CD4-positive, alpha-beta memory T cell (primary cell): Measurements from ENCODE around the gene RPS6KL1. TPM values are rescaled to one million over a fixed set of nuclear protein-coding genes. Genes with fewer than 3 reads are reported as not detected.
A peak's percentile ranks its signal among the peaks of the same experiment; 100 is the strongest.

Experiments
- CTCF ChIA-PET: fragments of 350-600 bp; sonication (Branson Sonifier 250); formaldehyde crosslinking; loops from one replicate; lab custom pipeline; 2021; ENCODE audit warnings: inconsistent platforms; ENCODE audit not compliant: partially characterized antibody; lab: Charles Lee
- POLR2A ChIA-PET: fragments of 350-600 bp; sonication (Branson Sonifier 250); formaldehyde crosslinking; loops from one replicate; lab custom pipeline; 2021; ENCODE audit not compliant: partially characterized antibody; lab: Charles Lee
- DNase-seq, 5 donors: peaks; one replicate each; pipeline versions ENCODE4 v3.0.0 to v3.0.0-alpha.2; 2020 to 2022; ENCODE audit warnings: mixed read lengths in 1 of 5
- H3K27ac ChIP-seq: one replicate; pipeline ENCODE4 v1.7.0; 2013; ENCODE audit warnings: low read depth, low read length
- H3K27me3 ChIP-seq: 2 replicates; pipeline ENCODE4 v1.7.0; 2013; ENCODE audit warnings: mild to moderate bottlenecking, low read length, moderate library complexity; ENCODE audit not compliant: insufficient read depth
- H3K36me3 ChIP-seq: 2 replicates; pipeline ENCODE4 v1.7.0; 2013; ENCODE audit warnings: mild to moderate bottlenecking, low read length, moderate library complexity; ENCODE audit not compliant: insufficient read depth
- H3K4me1 ChIP-seq: 2 replicates; pipeline ENCODE4 v1.7.0; 2013; ENCODE audit warnings: mild to moderate bottlenecking, low read length, moderate library complexity; ENCODE audit not compliant: insufficient read depth
- H3K4me3 ChIP-seq, 2 donors: one replicate each; pipeline ENCODE4 v1.7.0; 2013; ENCODE audit warnings: low read length in 2 of 2, mild to moderate bottlenecking in 1 of 2
- H3K9me3 ChIP-seq, 2 donors: one replicate each; pipeline ENCODE4 v1.7.0; 2013; ENCODE audit warnings: low read length in 2 of 2, control low read depth in 1 of 2; ENCODE audit not compliant: control insufficient read depth in 1 of 2
- H3K27ac Mint-ChIP-seq, 7 donors: one replicate each; pipeline ENCODE4 v1.8.0; 2020 to 2021; ENCODE audit warnings: mixed read lengths in 7 of 7, mild to moderate bottlenecking in 6 of 7, inconsistent platforms in 3 of 7, moderate library complexity in 3 of 7
- H3K27me3 Mint-ChIP-seq, 2 donors: one replicate each; pipeline ENCODE4 v1.8.0; 2020 to 2021; ENCODE audit warnings: mixed read lengths in 2 of 2
- H3K36me3 Mint-ChIP-seq, 2 donors: one replicate each; pipeline ENCODE4 v1.8.0; 2020 to 2021; ENCODE audit warnings: mixed read lengths in 2 of 2, inconsistent platforms in 1 of 2, mild to moderate bottlenecking in 1 of 2
- H3K4me1 Mint-ChIP-seq, 4 donors: one replicate each; pipeline ENCODE4 v1.8.0; 2020 to 2021; ENCODE audit warnings: mixed read lengths in 4 of 4, mild to moderate bottlenecking in 1 of 4
- H3K4me3 Mint-ChIP-seq, 8 donors: one replicate each; pipeline ENCODE4 v1.8.0; 2020 to 2021; ENCODE audit warnings: mixed read lengths in 8 of 8, mild to moderate bottlenecking in 7 of 8, moderate library complexity in 6 of 8, inconsistent platforms in 3 of 8
- H3K9me3 Mint-ChIP-seq, 8 donors: one replicate each; pipeline ENCODE4 v1.8.0; 2020 to 2021; ENCODE audit warnings: mixed read lengths in 8 of 8, mild to moderate bottlenecking in 5 of 8, inconsistent platforms in 3 of 8, moderate library complexity in 1 of 8
- intact Hi-C: fragments of 100-400 bp; cut with micrococcal nuclease; formaldehyde crosslinking; loops from one replicate; pipeline ENCODE4 v1.15.1; 2023
- polyA plus RNA-seq, 2 donors: library from polyadenylated mRNA; unstranded; fragments of 300-500 nt; fragmentation: Illumina TruSeq; gene quantifications; one replicate each; pipeline ENCODE4 v1.2.3, GENCODE V29; 2021
- total RNA-seq, 2 experiments: library from RNA; stranded (reverse); gene quantifications; one replicate each; pipeline ENCODE4 v1.2.3, GENCODE V29; 2021

RPS6KL1 gene
- total and polyA plus RNA-seq, 4 experiments from 2014 or later = 0.45 to 2.9 (median 1.7) TPM

DNA sequence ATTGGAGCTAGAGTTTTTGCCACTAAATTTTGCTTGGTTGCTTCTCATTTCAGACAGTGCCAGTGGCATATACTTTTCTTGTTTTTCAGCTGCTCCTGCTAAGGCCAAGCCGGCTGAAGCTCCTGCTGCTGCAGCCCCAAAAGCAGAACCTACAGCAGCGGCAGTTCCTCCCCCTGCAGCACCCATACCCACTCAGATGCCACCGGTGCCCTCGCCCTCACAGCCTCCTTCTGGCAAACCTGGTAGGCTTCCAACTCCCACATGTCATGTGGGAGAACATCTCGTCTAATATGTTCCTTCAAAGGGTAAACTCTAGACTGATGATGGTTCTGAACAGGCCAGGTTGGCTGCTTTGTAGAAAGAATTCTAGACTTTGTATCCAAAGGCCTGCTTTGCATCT, 30.3 kb downstream of the RPS6KL1 start:
- intact Hi-C loops = no loop called here
- Mint-ChIP-seq H3K27ac (peak overlapping the region in 5 of 7 donors; percentile 18 to 77 (median 29)), H3K4me3 (no peak overlapping the region), H3K27me3 (no peaks in the 10 kb centered on the region), H3K9me3 (no peaks in the 10 kb centered on the region), H3K36me3 (peaks cover 51 to 94% of the 10 kb centered on the region in 2 donors), H3K4me1 (peaks cover 12 to 19% (median 16%) of the 10 kb centered on the region in 4 donors)
- H3K36me3 ChIP-seq = peaks cover 79% of the 10 kb centered on the region
- H3K4me1 ChIP-seq = peaks cover 12% of the 10 kb centered on the region
- no peak overlapping the region for H3K4me3 ChIP-seq
- DNase-seq = no peak
- H3K27ac ChIP-seq = no peak overlapping the region
- POLR2A ChIA-PET = interaction anchor here (2.6 kb wide), 1 partner anchor 10 kb away, joined by 20 read pairs; the partner anchor contains the start of gene DLST
- no peaks in the 10 kb centered on the region for H3K27me3 ChIP-seq
- CTCF ChIA-PET = interaction anchor here (0.8 to 8.6 kb wide), 7 partner anchors 9 to 321 kb away, joined by 3 to 90 read pairs (median 5); no protein-coding TSS in a partner anchor
- no peaks in the 10 kb centered on the region for H3K9me3 ChIP-seq

- H3K27ac ChIP-seq = no peak overlapping the region
- H3K4me3 Mint-ChIP-seq = no peak overlapping the region
- no peaks in the 10 kb centered on the region for H3K27me3 ChIP-seq
- ChIA-PET POLR2A (interaction anchor here (2.6 kb wide), 1 partner anchor 9 kb away, joined by 20 read pairs; the partner anchor contains the start of gene DLST), CTCF (interaction anchor here (1.2 to 8.6 kb wide), 4 partner anchors 8 to 31 kb away, joined by 5 to 90 read pairs (median 36); no protein-coding TSS in a partner anchor)
- H3K9me3 ChIP-seq = no peaks in the 10 kb centered on the region
- peaks cover 44 to 85% of the 10 kb centered on the region in 2 donors for H3K36me3 Mint-ChIP-seq
- H3K4me3 ChIP-seq = no peak overlapping the region
- peak overlapping the region in 2 of 7 donors; percentile 29 to 31 for H3K27ac Mint-ChIP-seq
- DNase-seq = no peak
- intact Hi-C loops = no loop called here
- H3K27me3 Mint-ChIP-seq = no peaks in the 10 kb centered on the region
- peaks cover 71% of the 10 kb centered on the region for H3K36me3 ChIP-seq
- peaks cover 16% of the 10 kb centered on the region for H3K4me1 ChIP-seq
- H3K9me3 Mint-ChIP-seq = no peaks in the 10 kb centered on the region
- peaks cover 12 to 22% (median 18%) of the 10 kb centered on the region in 4 donors for H3K4me1 Mint-ChIP-seq
Measured at GRCh38 chr14:74891870-74892269, 31.2 kb downstream of the RPS6KL1 start.

- intact Hi-C loops = no loop called here
- Mint-ChIP-seq H3K27me3 (no peaks in the 10 kb centered on the region), H3K4me1 (peaks cover 25 to 38% (median 31%) of the 10 kb centered on the region in 4 donors), H3K36me3 (peaks cover 39 to 84% of the 10 kb centered on the region in 2 donors), H3K4me3 (peak overlapping the region in 1 of 8 donors; percentile 2), H3K27ac (peak overlapping the region in 1 of 7 donors; percentile 29), H3K9me3 (no peaks in the 10 kb centered on the region)
- Histone ChIP-seq H3K4me3 (no peak overlapping the region), H3K27me3 (no peaks in the 10 kb centered on the region), H3K4me1 (peaks cover 32% of the 10 kb centered on the region), H3K27ac (no peak overlapping the region), H3K36me3 (peaks cover 62% of the 10 kb centered on the region), H3K9me3 (no peaks in the 10 kb centered on the region)
- CTCF ChIA-PET = interaction anchor here (0.6 to 8.6 kb wide), 9 partner anchors 10 to 199 kb away, joined by 3 to 90 read pairs (median 4); no protein-coding TSS in a partner anchor
- POLR2A ChIA-PET = interaction anchor here (0.8 to 1.3 kb wide), 2 partner anchors 8 to 128 kb away, joined by 3 to 5 read pairs; partner anchors contain the start of gene DLST
- DNase-seq = no peak
Measured at GRCh38 chr14:74890262-74890661, 32.8 kb downstream of the RPS6KL1 start.

GRCh38 chr14:74888164-74889158, 34.6 kb downstream of the RPS6KL1 start:
- H3K4me1 Mint-ChIP-seq = peaks cover 38 to 56% (median 48%) of the 10 kb centered on the region in 4 donors
- H3K36me3 Mint-ChIP-seq = peaks cover 27 to 81% of the 10 kb centered on the region in 2 donors
- no peaks in the 10 kb centered on the region for H3K9me3 ChIP-seq
- H3K9me3 Mint-ChIP-seq = no peaks in the 10 kb centered on the region
- POLR2A ChIA-PET = interaction anchor here (0.6 to 0.9 kb wide), 3 partner anchors 12 to 17 kb away, joined by 3 read pairs; no protein-coding TSS in a partner anchor
- H3K27me3 ChIP-seq = no peaks in the 10 kb centered on the region
- H3K27ac Mint-ChIP-seq = peak overlapping the region; percentile 59 to 89 (median 73)
- peak in 2 of 5 donors; percentile 15 to 25 for DNase-seq
- H3K4me3 Mint-ChIP-seq = peak overlapping the region in 7 of 8 donors; percentile 31 to 58 (median 41)
- H3K4me3 ChIP-seq = no peak overlapping the region
- H3K27me3 Mint-ChIP-seq = no peaks in the 10 kb centered on the region
- intact Hi-C loops = no loop called here
- H3K36me3 ChIP-seq = peaks cover 48% of the 10 kb centered on the region
- peaks cover 50% of the 10 kb centered on the region for H3K4me1 ChIP-seq
- no peak overlapping the region for H3K27ac ChIP-seq
- CTCF ChIA-PET = interaction anchor here (0.6 to 8.6 kb wide), 4 partner anchors 9 to 243 kb away, joined by 3 to 90 read pairs (median 10); no protein-coding TSS in a partner anchor

DNA sequence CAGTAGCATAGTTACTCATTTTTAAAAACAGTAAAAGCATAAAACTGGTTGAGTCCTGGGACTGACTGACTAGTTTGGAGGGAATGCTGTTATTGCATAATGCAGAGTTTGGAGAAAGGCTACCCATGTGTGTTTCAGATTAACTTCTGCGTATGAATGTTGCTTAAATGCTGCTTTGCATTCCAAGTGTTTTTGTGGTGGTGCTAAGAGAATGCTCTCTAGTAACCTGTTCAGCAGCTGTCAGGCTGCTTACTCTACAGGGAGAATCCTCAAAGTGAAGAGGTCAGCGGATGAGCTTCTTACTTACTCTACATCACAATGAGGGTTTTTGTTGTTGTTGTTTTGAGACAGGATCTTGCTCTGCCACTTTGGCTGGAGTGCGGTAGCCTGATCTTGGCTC, 37.1 kb downstream of the RPS6KL1 start:
- Histone ChIP-seq H3K4me3 (no peak overlapping the region), H3K4me1 (peaks cover 63% of the 10 kb centered on the region), H3K27me3 (no peaks in the 10 kb centered on the region), H3K27ac (no peak overlapping the region), H3K9me3 (no peaks in the 10 kb centered on the region), H3K36me3 (peaks cover 24% of the 10 kb centered on the region)
- peaks cover 15 to 67% of the 10 kb centered on the region in 2 donors for H3K36me3 Mint-ChIP-seq
- intact Hi-C loops = no loop called here
- no peaks in the 10 kb centered on the region for H3K27me3 Mint-ChIP-seq
- CTCF ChIA-PET = interaction anchor here (1.1 to 19.5 kb wide), 2 partner anchors 19 to 27 kb away, joined by 3 to 253 read pairs; no protein-coding TSS in a partner anchor
- DNase-seq = no peak
- peaks cover 46 to 75% (median 62%) of the 10 kb centered on the region in 4 donors for H3K4me1 Mint-ChIP-seq
- H3K27ac Mint-ChIP-seq = peak overlapping the region in 6 of 7 donors; percentile 28 to 93 (median 82)
- peak overlapping the region in 4 of 8 donors; percentile 3 to 56 (median 27) for H3K4me3 Mint-ChIP-seq
- POLR2A ChIA-PET = interaction anchor here (8.1 kb wide), 1 partner anchor 15 kb away, joined by 94 read pairs; no protein-coding TSS in a partner anchor
- H3K9me3 Mint-ChIP-seq = no peaks in the 10 kb centered on the region

- peak; percentile 70 to 80 (median 74) for DNase-seq
- H3K27ac Mint-ChIP-seq = peak overlapping the region; percentile 93 to 100 (median 100)
- intact Hi-C loops = loop anchor here (1.0 to 5.0 kb wide), 2 partner anchors 120 kb away; partner anchors contain the start of genes EIF2B2 and YLPM1
- H3K4me3 Mint-ChIP-seq = peak overlapping the region; percentile 96 to 100 (median 99)
- H3K27me3 Mint-ChIP-seq = no peaks in the 10 kb centered on the region
- Histone ChIP-seq H3K9me3 (no peaks in the 10 kb centered on the region), H3K36me3 (peaks cover 6% of the 10 kb centered on the region), H3K4me1 (peaks cover 55% of the 10 kb centered on the region), H3K4me3 (peak overlapping the region; percentile 44 to 98), H3K27me3 (no peaks in the 10 kb centered on the region), H3K27ac (peak overlapping the region; percentile 87)
- H3K9me3 Mint-ChIP-seq = no peaks in the 10 kb centered on the region
- ChIA-PET POLR2A (interaction anchor here (0.5 to 8.1 kb wide), 16 partner anchors 8 to 293 kb away, joined by 3 to 94 read pairs (median 5); partner anchors contain the start of genes ACYP1, RPS6KL1 and YLPM1), CTCF (interaction anchor here (0.7 to 19.5 kb wide), 7 partner anchors 10 to 270 kb away, joined by 3 to 253 read pairs (median 8); partner anchors contain the start of gene LTBP2)
- peaks cover 3 to 42% of the 10 kb centered on the region in 2 donors for H3K36me3 Mint-ChIP-seq
- H3K4me1 Mint-ChIP-seq = peaks cover 49 to 75% (median 62%) of the 10 kb centered on the region in 4 donors
Measured at GRCh38 chr14:74882103-74882920, 40.7 kb downstream of the RPS6KL1 start.
